ENCODE results near the gene NAA15.
"Not testable (repeated sequence)": the region's sequence is repeated elsewhere in the genome, so short reads cannot be mapped to it uniquely, and the experiment has no call there.

The NAA15 gene

GRCh38 chr4:139367421-139368090, 66.3 kb downstream of the NAA15 start:
- DNase-seq (ENCODE audit: low read depth): no peak

DNA sequence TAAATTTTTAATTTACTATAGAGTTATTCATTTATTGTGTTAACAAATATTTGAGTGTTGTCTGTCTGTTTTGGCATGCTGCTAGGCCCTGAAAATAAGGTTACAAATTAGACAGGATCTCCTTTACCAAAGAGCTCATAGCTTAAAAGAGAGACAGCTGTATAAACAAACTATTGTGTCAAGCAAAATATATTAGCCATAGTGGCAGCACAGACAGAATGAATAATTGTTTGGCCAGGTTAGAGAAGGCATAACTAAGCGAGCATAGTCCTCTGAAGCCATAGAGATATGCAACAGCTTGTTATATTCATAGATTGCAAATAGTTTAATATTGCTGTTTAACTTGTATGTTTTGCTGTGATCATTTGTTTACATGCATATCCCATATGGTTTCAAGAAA, 67.7 kb downstream of the NAA15 start:
- DNase-seq (ENCODE audit: low read depth): no peak

DNA sequence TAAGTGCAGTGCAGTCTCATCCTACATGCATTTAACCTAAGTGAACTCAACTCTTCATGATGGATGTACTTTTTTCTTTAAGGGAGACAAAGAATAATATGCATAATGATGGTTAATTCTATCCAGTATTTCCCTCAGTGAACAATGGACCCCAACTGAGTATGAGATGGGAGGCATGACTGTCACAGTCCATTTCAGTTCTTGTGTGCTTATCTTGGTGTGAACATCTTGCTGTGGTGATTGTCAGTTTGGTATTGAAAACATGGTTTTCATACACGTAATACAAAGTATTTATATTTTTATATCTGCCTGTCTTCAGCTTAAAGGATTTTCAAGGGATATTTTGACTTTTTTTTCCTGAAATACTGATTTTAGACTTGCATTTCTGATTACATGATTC, 72.9 kb downstream of the NAA15 start:
- no peak for DNase-seq (ENCODE audit: low read depth)

GRCh38 chr4:139386421-139386820, 85.1 kb downstream of the NAA15 start:
- DNase-seq (ENCODE audit: low read depth): no peak

DNA sequence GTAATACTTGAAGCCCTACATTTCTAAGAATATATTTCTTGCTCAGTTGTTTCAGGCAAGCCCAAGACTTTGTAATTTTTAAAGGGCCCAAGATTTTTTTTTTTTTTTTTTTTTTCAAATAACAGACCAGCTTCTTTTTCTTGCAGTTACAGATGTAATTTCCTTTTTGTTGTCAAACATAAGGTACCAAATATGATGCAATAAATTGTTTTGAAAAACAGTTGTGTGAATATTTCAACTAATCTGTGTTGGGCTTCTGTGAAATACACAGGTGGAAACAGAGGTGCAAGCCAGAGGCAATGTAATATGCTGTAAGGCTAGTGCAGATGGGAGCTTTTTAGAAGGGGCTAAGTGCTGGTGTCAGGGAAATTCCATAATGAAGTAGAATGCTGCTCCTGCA, 87.8 kb downstream of the NAA15 start:
- no peak for DNase-seq (ENCODE audit: low read depth)

- no peak for DNase-seq (ENCODE audit: low read depth)
Measured at GRCh38 chr4:139389991-139390390, 88.7 kb downstream of the NAA15 start.

- DNase-seq (ENCODE audit: low read depth): no peak
Measured at GRCh38 chr4:139391731-139392130, 90.4 kb downstream of the NAA15 start.

DNA sequence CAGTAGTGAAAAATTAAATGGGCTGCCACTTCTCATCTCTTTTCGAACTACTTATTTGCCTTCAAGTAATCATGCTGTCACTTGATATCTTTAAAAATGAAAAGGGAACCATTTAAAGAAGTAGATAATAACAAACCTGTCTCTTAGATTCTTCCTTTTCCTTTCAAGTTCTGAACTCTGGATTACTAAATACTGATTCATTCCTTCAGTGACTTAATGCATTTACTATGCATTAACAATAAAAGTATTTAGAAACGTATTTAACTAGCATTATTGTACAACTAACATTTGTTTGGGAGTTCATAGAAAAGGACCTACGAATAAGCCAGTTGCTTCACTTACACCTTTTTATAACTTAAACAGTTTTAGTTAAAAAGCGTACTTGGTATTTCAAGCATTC, 91.5 kb downstream of the NAA15 start:
- no peak for DNase-seq (ENCODE audit: low read depth)

DNA sequence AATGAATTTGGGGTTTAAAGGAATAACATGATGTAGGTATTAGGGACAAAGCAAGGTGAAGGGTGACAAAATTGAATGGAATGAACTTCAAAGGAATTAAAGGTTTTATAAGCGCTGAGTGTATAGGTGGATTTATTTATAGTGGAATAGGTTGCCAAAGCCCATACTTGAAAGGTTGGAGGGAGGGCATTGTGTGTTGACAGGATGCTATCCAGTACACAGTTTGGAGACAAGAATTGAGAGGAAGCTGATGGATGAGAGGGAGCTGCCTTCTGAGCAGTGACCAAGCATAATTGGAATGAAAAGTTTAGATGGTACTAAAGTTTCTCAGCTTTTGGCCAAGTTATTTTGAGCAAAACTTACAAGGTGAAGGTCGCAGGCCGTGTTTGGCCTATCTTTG, 100.1 kb downstream of the NAA15 start:
- no peak for DNase-seq (ENCODE audit: low read depth)

GRCh38 chr4:139402436-139402835, 101.1 kb downstream of the NAA15 start:
- DNase-seq (ENCODE audit: low read depth): no peak

DNA sequence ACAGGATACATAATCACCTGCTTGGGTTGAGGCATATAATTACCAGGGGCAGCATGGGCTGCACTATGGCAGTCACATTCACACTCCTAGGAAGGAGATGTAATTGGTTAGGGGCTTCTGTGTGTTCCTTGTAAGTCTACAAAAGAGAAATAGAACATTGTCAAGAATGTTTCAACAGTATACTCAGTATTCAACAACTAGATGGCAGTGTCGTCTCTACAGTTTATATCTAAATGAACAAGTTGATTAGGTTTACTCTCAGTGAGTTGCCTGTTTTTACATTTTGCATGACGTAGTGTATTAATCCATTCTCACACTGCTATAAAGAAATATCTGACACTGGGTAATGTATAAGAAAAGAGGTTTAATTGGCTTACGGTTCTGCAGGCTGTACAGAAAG, 102.2 kb downstream of the NAA15 start:
- DNase-seq (ENCODE audit: low read depth): no peak

- no peak for DNase-seq (ENCODE audit: low read depth)
Measured at GRCh38 chr4:139410312-139410711, 109.0 kb downstream of the NAA15 start.

DNA sequence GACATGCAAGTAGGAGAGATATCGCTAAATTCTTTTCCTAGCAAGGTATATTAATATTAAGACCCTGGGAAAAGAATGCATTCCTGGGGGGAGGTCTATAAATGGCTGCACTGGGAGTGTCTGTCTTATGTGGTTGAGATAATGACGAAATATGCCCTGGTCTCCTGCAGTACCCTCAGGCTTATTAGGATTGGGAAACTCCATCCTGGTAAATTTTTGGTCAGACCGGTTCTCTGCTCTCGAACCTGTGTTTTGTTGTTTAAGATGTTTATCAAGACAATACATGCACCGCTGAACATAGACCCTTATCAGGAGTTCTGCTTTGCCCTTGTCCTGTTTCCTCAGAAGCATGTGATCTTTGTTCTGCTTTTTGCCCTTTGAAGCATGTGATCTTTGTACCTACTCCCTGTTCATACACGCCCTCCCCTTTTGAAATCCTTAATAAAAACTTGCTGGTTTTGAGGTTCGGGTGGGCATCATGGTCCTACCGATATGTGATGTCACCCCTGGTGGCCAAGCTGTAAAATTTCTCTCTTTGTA, 113.4 kb downstream of the NAA15 start:
- DNase-seq (ENCODE audit: low read depth): peak; percentile 17

- peak; percentile 15 for DNase-seq (ENCODE audit: low read depth)
Measured at GRCh38 chr4:139416073-139416673, 114.9 kb downstream of the NAA15 start.

- no peak for DNase-seq (ENCODE audit: low read depth)
Measured at GRCh38 chr4:139419388-139419914, 118.1 kb downstream of the NAA15 start.

GRCh38 chr4:139420652-139421051, 119.3 kb downstream of the NAA15 start:
- DNase-seq (ENCODE audit: low read depth): no peak

DNA sequence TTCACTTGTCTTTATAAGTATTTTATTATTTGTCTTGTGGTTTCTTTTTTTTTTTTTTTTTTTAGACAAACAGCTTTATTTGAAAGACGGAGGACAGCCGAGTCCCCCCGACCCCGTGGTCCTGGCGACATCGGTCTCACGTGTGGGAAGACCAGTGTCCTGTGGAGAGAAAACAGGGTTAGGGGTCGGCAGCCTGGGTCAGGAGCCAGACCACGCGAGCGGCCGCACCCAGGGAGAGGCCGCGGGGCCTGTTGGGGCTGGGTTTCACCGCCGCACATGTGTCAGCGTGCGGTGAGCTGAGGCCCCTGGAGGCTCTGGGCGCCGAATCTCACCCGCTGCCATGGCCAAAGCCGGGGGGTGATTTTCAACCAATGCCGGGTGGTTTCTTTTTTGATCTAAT, 134.8 kb downstream of the NAA15 start:
- DNase-seq (ENCODE audit: low read depth): no peak

- no peak for DNase-seq (ENCODE audit: low read depth)
Measured at GRCh38 chr4:139438141-139438540, 136.8 kb downstream of the NAA15 start.

GRCh38 chr4:139441029-139441428, 139.7 kb downstream of the NAA15 start:
- DNase-seq (ENCODE audit: low read depth): no peak

DNA sequence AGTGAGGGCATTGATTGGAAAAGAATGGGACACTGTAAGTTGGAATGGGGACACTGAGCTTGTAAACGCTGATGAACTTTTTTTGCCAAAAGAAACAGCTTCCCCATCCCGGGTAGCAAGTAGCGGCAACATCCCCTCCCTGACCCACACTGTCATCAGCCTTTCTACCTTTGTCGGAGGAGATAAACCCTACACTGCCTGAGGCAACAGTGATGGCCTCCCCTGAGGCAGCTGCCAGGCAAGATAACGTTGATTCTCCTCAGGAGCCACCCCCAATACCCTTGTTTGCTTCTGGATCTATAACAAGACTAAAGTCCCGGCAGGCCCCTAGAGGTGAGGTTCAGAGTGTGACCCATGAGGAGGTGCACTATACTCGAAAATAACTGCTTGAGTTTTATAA, 142.4 kb downstream of the NAA15 start:
- DNase-seq (ENCODE audit: low read depth): no peak

GRCh38 chr4:139444881-139445280, 143.6 kb downstream of the NAA15 start:
- not testable (repeated sequence) for DNase-seq (ENCODE audit: low read depth)

DNA sequence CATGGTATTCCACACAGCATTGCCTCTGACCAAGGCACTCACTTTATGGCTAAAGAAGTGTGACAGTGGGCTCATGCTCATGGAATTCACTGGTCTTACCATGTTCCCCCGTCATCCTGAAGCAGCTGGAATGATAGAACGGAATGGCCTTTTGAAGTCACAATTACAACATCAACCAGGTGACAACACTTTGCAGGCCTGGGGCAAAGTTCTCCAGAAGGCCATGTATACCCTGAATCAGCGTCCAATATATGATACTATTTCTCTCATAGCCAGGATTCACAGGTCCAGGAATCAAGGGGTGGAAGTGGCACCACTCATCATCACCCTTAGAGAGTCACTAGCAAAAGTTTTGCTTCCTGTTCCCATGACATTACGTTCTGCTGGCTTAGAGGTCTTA, 145.8 kb downstream of the NAA15 start:
- DNase-seq (ENCODE audit: low read depth): not testable (repeated sequence)

DNA sequence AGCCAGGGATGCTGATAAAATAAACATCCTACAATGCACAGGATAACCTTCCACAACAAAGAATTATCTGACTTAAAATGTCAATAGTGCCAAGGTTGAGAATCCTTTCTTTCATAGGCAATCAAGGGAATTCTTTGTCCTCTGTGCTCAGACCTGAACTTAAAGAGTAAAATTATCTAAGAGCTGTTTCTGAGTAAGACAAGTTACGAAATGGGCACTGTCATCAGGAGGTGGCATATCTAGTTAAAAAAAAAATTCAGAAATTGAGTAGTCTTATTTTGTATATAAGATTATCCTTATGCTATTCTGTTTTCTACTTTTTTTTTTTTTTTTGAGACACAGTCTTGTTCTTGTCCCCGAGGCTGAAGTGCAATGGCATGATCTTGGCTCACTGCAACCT, 149.3 kb downstream of the NAA15 start:
- no peak for DNase-seq (ENCODE audit: low read depth)

- DNase-seq (ENCODE audit: low read depth): no peak
Measured at GRCh38 chr4:139451997-139452396, 150.7 kb downstream of the NAA15 start.

All from CMK (cell line).